Coronary artery (tissue), 2 donors: Measurements from ENCODE around the gene VPS13D.
A peak's percentile ranks its signal among the peaks of the same experiment; 100 is the strongest.

Source experiments
- DNase-seq: peaks from one replicate; pipeline ENCODE4 v3.0.0-alpha.2; 2017; ENCODE audit warnings: low spot score
- H3K27ac ChIP-seq, 2 donors: fragments of 200-600 bp; sonication (generic); one replicate each; pipeline ENCODE4 v1.5.1; 2016 to 2019
- H3K4me3 ChIP-seq: fragments of 200-600 bp; sonication (generic); 2 replicates; pipeline ENCODE4 v1.5.1; 2016; ENCODE audit warnings: mild to moderate bottlenecking, moderate library complexity
- TF ChIP-seq, protein P1 (sequence below): fragments of 200-600 bp; sonication (generic); IDR thresholded peaks from one replicate; pipeline ENCODE4 v1.5.1; 2019; ENCODE audit warnings: antibody characterized with exemption

The VPS13D gene

GRCh38 chr1:12481928-12482327 lies 252.1 kb downstream of the VPS13D start:
- TF ChIP-seq, protein P1, sequence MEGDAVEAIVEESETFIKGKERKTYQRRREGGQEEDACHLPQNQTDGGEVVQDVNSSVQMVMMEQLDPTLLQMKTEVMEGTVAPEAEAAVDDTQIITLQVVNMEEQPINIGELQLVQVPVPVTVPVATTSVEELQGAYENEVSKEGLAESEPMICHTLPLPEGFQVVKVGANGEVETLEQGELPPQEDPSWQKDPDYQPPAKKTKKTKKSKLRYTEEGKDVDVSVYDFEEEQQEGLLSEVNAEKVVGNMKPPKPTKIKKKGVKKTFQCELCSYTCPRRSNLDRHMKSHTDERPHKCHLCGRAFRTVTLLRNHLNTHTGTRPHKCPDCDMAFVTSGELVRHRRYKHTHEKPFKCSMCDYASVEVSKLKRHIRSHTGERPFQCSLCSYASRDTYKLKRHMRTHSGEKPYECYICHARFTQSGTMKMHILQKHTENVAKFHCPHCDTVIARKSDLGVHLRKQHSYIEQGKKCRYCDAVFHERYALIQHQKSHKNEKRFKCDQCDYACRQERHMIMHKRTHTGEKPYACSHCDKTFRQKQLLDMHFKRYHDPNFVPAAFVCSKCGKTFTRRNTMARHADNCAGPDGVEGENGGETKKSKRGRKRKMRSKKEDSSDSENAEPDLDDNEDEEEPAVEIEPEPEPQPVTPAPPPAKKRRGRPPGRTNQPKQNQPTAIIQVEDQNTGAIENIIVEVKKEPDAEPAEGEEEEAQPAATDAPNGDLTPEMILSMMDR: no peak
- no peak overlapping the region for H3K4me3 ChIP-seq
- H3K27ac ChIP-seq: peak overlapping the region in 1 of 2 donors; percentile 48
- no peak for DNase-seq

DNA sequence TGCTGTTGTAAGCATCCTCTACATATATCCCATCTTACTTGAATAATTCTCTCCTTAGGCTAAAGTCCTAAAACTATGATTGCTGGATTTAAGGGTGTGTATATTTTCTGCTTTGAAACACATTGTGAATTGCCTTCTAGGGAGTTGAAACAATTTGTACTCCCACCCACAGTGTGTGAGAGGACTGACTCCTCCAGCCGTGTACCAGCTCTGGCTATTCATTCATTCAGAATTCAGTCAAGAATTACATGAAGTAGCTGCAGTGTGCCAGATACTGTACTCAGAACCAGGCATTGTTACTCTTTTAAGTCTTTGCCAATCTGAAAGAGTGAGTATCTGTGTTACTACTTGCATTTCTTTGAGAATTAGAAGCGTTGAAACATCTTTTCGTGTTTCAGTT lies 253.2 kb downstream of the VPS13D start:
- Histone ChIP-seq H3K4me3 (no peak overlapping the region), H3K27ac (no peak overlapping the region)
- TF ChIP-seq, protein P1: no peak

DNA sequence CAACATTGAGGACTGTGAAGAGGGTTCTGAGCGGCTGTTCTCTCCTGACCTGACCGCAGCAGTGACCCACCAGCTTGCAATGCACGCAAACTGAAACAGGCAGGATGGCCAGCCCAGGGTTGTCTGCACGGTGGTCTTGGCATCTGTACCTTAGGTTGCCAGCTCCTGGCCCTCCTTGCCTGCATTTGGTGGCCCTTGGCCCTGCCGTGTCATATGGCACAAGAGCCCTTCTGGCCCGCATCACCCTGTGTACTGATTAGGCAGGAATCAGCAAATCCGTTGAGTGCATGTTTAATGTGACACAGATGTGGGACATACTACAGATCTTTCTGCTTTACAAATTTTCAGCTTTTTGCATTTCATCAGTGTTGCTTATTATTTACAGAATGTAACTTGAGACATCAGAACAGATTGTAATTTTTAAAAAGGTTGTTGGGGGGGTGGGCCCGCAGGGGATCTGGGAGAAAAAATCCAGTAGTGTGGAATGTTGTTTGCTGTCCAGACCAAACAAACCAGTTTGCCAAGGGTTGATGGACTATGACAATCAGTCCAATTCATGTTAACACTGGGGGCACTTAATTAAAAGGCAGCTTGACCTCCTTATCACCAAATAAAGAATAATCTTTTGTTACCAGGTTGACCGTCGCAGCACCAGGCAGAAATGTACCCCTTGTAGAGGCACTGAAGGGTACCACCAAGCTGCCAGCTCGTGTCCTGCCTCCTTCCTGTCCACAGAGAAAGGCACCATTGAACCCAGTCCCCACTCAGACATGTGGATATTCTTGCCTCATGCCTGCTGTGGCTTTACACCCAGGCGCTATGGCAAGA lies 255.6 kb downstream of the VPS13D start:
- Histone ChIP-seq H3K27ac (peak overlapping the region in 1 of 2 donors; percentile 51), H3K4me3 (peak overlapping the region; percentile 19)
- no peak for DNase-seq
- TF ChIP-seq, protein P1: no peak

More for the DNA sequence above, 253.2 kb downstream of the VPS13D start:
- no peak for DNase-seq

DNA sequence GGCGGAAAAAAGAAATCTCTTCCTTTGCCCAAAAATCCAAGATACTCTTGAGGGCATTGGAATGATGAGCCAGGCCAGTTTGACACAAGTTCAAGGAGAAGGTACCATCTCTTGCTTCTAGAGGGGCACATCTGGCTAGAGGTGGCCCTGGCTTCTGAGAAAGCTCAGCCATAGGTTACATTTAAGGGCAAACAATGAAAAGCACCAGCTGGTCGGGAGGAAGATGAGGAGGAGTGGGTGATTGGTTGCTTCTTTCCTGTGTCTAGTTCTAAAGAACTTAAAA lies 256.2 kb downstream of the VPS13D start:
- DNase-seq: no peak
- no peak overlapping the region for H3K4me3 ChIP-seq
- peak overlapping the region in 1 of 2 donors; percentile 51 for H3K27ac ChIP-seq
- TF ChIP-seq, protein P1: no peak

DNA sequence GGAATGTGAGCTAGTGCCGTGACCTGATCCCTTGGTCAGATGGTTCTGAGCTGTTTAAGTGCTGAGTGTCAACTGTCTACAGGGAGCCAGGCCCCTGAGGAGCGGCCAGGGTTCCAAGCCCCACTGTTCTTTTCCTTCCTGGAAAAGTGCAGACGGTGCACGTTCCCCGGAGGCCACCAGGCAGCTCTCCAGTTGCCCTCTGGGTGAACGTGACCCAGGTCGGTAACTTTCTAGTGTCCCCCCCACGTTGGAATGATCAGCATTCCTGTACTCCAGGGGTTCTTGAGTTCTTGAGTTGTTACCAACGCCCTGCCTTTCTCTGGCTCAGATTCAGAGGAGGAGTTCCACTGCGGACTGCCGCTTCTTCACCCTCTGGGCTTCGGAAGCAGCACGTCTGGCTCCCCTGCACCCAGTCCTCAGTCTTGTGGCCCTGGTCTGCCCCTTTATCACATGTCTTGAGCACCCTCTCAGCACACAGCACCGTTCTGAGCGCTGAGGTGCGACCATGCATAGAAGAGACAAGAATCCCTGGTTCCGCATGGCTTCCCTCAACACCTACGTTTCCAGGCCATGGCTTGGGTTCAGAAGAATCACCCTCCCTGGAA lies 256.7 kb downstream of the VPS13D start:
- no peak for DNase-seq
- Histone ChIP-seq H3K27ac (peak overlapping the region in 1 of 2 donors; percentile 51), H3K4me3 (no peak overlapping the region)
- TF ChIP-seq, protein P1: no peak

GRCh38 chr1:12487520-12487919 lies 257.7 kb downstream of the VPS13D start:
- H3K27ac ChIP-seq: no peak overlapping the region
- TF ChIP-seq, protein P1: no peak
- no peak overlapping the region for H3K4me3 ChIP-seq
- DNase-seq: no peak
